DOHH2 (cell line): Measurements from ENCODE around the gene EMSY.

ENCODE experiments used
- CTCF ChIP-seq: fragments of 200-600 bp; sonication (generic); IDR thresholded peaks from one replicate; pipeline ENCODE4 v1.5.1; 2014; ENCODE audit warnings: antibody characterized with exemption, mild to moderate bottlenecking, low read depth, low read length; ENCODE audit not compliant: poor library complexity, severe bottlenecking
- EZH2phosphoT487 ChIP-seq: fragments of 200-600 bp; sonication (generic); IDR thresholded peaks from 2 replicates; pipeline ENCODE4 v1.6.1; 2017; ENCODE audit warnings: borderline replicate concordance, mild to moderate bottlenecking, antibody characterized with exemption, low read length, moderate library complexity, mixed read lengths

DNA sequence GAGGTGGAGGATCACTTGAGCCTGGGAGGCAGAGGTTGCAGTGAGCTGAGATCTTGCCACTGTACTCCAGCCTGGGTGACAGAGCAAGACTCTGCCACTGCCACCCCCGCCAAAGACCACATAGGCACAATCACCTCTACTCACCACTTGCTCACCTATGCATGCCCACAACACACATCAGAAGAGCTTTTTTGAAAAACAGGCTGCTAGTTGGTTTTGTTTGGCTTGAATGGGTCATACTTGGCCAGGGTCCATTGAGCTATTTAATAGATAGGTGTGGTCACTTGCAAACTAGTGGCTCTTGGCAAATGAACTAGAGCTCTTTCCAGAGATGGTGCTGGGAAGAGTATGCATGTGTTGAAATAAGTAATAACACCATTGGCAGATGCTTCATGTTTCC is 80.1 kb downstream of the EMSY start:
- TF ChIP-seq CTCF (no peak), EZH2phosphoT487 (no peak)
